Endothelial cell of umbilical vein (primary cell): ENCODE measurements around the gene CHIT1. TPM values are rescaled to one million over a fixed set of nuclear protein-coding genes. Genes with fewer than 3 reads are reported as not detected.

Source experiments
- BruUV-seq: library from RNA; stranded (reverse); fragments of 400-500 nt; replicated peaks from 2 replicates; lab custom pipeline; 2021; lab: Mats Ljungman, UMichigan
- CTCF ChIA-PET: fragments of 300-600, 350-600 bp; sonication (Branson Sonifier 250); formaldehyde crosslinking; loops from one replicate; lab custom pipeline; 2021; ENCODE audit warnings: antibody characterized with exemption, inconsistent platforms; lab: Charles Lee
- POLR2A ChIA-PET: fragments of 300-600, 350-600 bp; sonication (Branson Sonifier 250); formaldehyde crosslinking; loops from one replicate; lab custom pipeline; 2021; ENCODE audit warnings: antibody characterized with exemption, inconsistent platforms; lab: Charles Lee
- DNase-seq: peaks from one replicate; pipeline ENCODE4 v3.0.0-alpha.2; 2011; ENCODE audit warnings: low read depth, low spot score
- FAIRE-seq: peaks from 2 replicates; lab custom pipeline; 2011; peaks lifted over from hg19 to GRCh38; lab: Jason Lieb, UNC
- H2AFZ ChIP-seq: 2 replicates; pipeline ENCODE4 v1.6.0; 2012; ENCODE audit warnings: low read depth, low read length, control low read depth, inconsistent platforms
- H3K27ac ChIP-seq: 2 replicates; pipeline ENCODE4 v1.5.1; 2011; ENCODE audit warnings: low read depth, mild to moderate bottlenecking, control low read depth, low read length, moderate library complexity; ENCODE audit not compliant: insufficient read depth
- H3K27me3 ChIP-seq, 2 experiments: 2 replicates each; pipeline versions ENCODE4 v1.6.0 to v1.6.1; 2011; ENCODE audit warnings: low read length in 2 of 2, mixed read lengths in 1 of 2; ENCODE audit not compliant: control insufficient read depth in 2 of 2, insufficient read depth in 2 of 2
- H3K36me3 ChIP-seq, 2 experiments: 2 replicates in 1 of 2; 3 replicates in 1 of 2; pipeline ENCODE4 v1.5.1; 2011; ENCODE audit warnings: low read length in 2 of 2, mild to moderate bottlenecking in 1 of 2, moderate library complexity in 1 of 2; ENCODE audit not compliant: control insufficient read depth in 2 of 2, insufficient read depth in 2 of 2; ENCODE audit errors: extremely low read depth in 1 of 2
- H3K4me1 ChIP-seq: 3 replicates; pipeline ENCODE4 v1.5.1; 2011; ENCODE audit warnings: mild to moderate bottlenecking, low read length; ENCODE audit not compliant: control insufficient read depth, insufficient read depth; ENCODE audit errors: extremely low read depth
- H3K4me2 ChIP-seq: 2 replicates; pipeline ENCODE4 v1.6.1; 2011; ENCODE audit warnings: low read length, control low read depth, mixed read lengths; ENCODE audit not compliant: insufficient read depth
- H3K4me3 ChIP-seq, 3 experiments: fragments of 200-600 bp in 1 of 3; sonication (generic), shearing (Covaris generic) in 1 of 3; replicated peaks in 1 of 3; 2 replicates each; pipeline ENCODE4 v1.5.1; 2011 to 2016; ENCODE audit warnings: control low read depth in 3 of 3, low read length in 3 of 3, mild to moderate bottlenecking in 2 of 3, inconsistent platforms in 1 of 3, low read depth in 1 of 3, moderate library complexity in 1 of 3; ENCODE audit not compliant: insufficient read depth in 1 of 3
- H3K79me2 ChIP-seq: 2 replicates; pipeline ENCODE4 v1.6.0; 2012; ENCODE audit warnings: low read length, inconsistent platforms; ENCODE audit not compliant: control insufficient read depth, insufficient read depth
- H3K9ac ChIP-seq: replicated peaks from 2 replicates; pipeline ENCODE3; 2011; ENCODE audit warnings: low read length, control low read depth; ENCODE audit not compliant: insufficient read depth; ENCODE audit errors: extremely low read depth
- H3K9me1 ChIP-seq: replicated peaks from 3 replicates; pipeline ENCODE4 v1.6.0; 2011; ENCODE audit warnings: mild to moderate bottlenecking, low read length; ENCODE audit not compliant: control insufficient read depth, insufficient read depth; ENCODE audit errors: extremely low read depth
- H3K9me3 ChIP-seq: replicated peaks from 2 replicates; pipeline ENCODE4 v1.5.1; 2012; ENCODE audit warnings: low read length, inconsistent platforms; ENCODE audit not compliant: control insufficient read depth, insufficient read depth
- H4K20me1 ChIP-seq: replicated peaks from 2 replicates; pipeline ENCODE3; 2011; ENCODE audit warnings: mild to moderate bottlenecking, low read length; ENCODE audit not compliant: control insufficient read depth, insufficient read depth; ENCODE audit errors: extremely low read depth
- EZH2 ChIP-seq: IDR thresholded peaks from 2 replicates; pipeline ENCODE4 v1.6.1; 2012; ENCODE audit warnings: borderline replicate concordance, low read depth, mild to moderate bottlenecking, moderate library complexity, low read length, inconsistent platforms; ENCODE audit not compliant: severe bottlenecking
- FOS ChIP-seq: IDR thresholded peaks from 2 replicates; pipeline ENCODE4 v1.6.1; 2011; ENCODE audit warnings: mild to moderate bottlenecking, low read length, moderate library complexity, borderline replicate concordance; ENCODE audit not compliant: insufficient read depth
- GATA2 ChIP-seq: IDR thresholded peaks from 2 replicates; pipeline ENCODE4 v1.7.0; 2011; ENCODE audit warnings: low read depth, mild to moderate bottlenecking, moderate library complexity, mixed read lengths, low read length; ENCODE audit not compliant: insufficient read length, insufficient read depth
- JUN ChIP-seq: IDR thresholded peaks from 2 replicates; pipeline ENCODE4 v1.6.1; 2011; ENCODE audit warnings: borderline replicate concordance, low read depth; ENCODE audit not compliant: insufficient read length, insufficient read depth
- MYC ChIP-seq: IDR thresholded peaks from one replicate; pipeline ENCODE4 v1.6.1; 2011; ENCODE audit warnings: mild to moderate bottlenecking, low read depth, low read length
- POLR2A ChIP-seq: IDR thresholded peaks from 2 replicates; pipeline ENCODE4 v1.6.1; 2012; ENCODE audit warnings: low read depth, mild to moderate bottlenecking, control low read depth, low read length
- POLR2AphosphoS5 ChIP-seq: IDR thresholded peaks from 2 replicates; pipeline ENCODE4 v1.6.1; 2012; ENCODE audit warnings: low read depth, mild to moderate bottlenecking, control low read depth, low read length, moderate library complexity; ENCODE audit not compliant: insufficient read depth
- dilution Hi-C: fragments of 300-500 bp; cut with MboI; formaldehyde crosslinking; loops from one replicate; pipeline ENCODE4 v1.15.0; 2019; ENCODE audit warnings: low sequenced_read_pairs; ENCODE audit not compliant: extremely low pct_ligation_motif_present
- intact Hi-C: fragments of 100-400 bp; cut with micrococcal nuclease; formaldehyde crosslinking; loops from one replicate; pipeline ENCODE4 v1.10.0; 2022
- polyA plus RNA-seq, 4 experiments: library from polyadenylated mRNA; depleted of rRNA in 3 of 4; stranded (reverse) in 3 of 4; unstranded in 1 of 4; fragments of >200 nt; gene quantifications; 2 replicates each; pipeline versions ENCODE4 v1.2.1 to v1.2.3, GENCODE V29; 2011 to 2012; ENCODE audit warnings: missing spikeins in 1 of 4
- total RNA-seq: library from RNA; stranded (reverse); gene quantifications from 2 replicates; pipeline ENCODE4 v1.2.3, GENCODE V29; 2021
- TF ChIP-seq, protein P1 (sequence below), 2 donors: IDR thresholded peaks; 1 replicate in 1 of 2; 2 replicates in 1 of 2; pipeline ENCODE4 v1.5.1; 2011; ENCODE audit warnings: low read length in 2 of 2, mild to moderate bottlenecking in 2 of 2, moderate library complexity in 2 of 2, control low read depth in 1 of 2, inconsistent platforms in 1 of 2, low read depth in 1 of 2; ENCODE audit not compliant: insufficient read depth in 1 of 2; ENCODE audit errors: extremely low read depth in 1 of 2
- TF ChIP-seq, protein P2 (sequence below): IDR thresholded peaks from 2 replicates; pipeline ENCODE4 v1.6.1; 2011; ENCODE audit not compliant: insufficient read depth, insufficient read length

Gene CHIT1
- total and polyA plus RNA-seq, 2 donors (not counting 3 experiments of a cell fraction or from before 2014, with no cell fraction given) = not detected

DNA sequence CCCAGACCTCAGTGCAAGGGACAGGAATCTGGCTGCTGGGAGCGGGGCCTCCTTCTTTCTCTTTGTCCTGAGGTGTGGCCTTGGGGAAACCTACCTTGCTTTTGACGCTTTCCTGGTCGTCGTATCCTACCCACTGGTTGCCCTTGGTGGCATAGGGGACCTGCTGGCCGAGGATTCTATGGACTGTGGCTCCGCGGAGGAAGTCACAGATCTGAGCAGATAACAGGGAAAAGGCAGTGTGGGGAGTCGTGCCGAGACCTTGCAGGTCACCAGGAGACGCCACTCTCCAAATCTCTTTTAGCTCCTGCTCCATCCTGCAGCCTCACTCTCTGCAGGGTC, 49.8 kb downstream of the CHIT1 start:
- no peak for DNase-seq
- FAIRE-seq = no peak
- BruUV-seq = no TSS peak
- H3K4me1 ChIP-seq = peaks cover 6% of the 10 kb centered on the region
- ChIA-PET POLR2A (no interaction called here), CTCF (interaction anchor here (1.6 to 1.8 kb wide), 2 partner anchors 36 to 57 kb away, joined by 5 to 7 read pairs; no protein-coding TSS in a partner anchor)
- dilution Hi-C loops = no loop called here
- no peak overlapping the region for H3K9ac ChIP-seq
- H3K36me3 ChIP-seq = no peaks in the 10 kb centered on the region
- no peak overlapping the region for H2AFZ ChIP-seq
- no peaks in the 10 kb centered on the region for H3K27me3 ChIP-seq
- no peaks in the 10 kb centered on the region for H4K20me1 ChIP-seq
- no peak overlapping the region for H3K4me3 ChIP-seq
- no peaks in the 10 kb centered on the region for H3K79me2 ChIP-seq
- H3K9me1 ChIP-seq = no peaks in the 10 kb centered on the region
- no peaks in the 10 kb centered on the region for H3K9me3 ChIP-seq
- intact Hi-C loops = no loop called here
- no peak overlapping the region for H3K27ac ChIP-seq
- H3K4me2 ChIP-seq = no peak overlapping the region
- no peak for TF ChIP-seq JUN
- TF ChIP-seq POLR2A = no peak
- no peak for TF ChIP-seq GATA2
- TF ChIP-seq, protein P1, sequence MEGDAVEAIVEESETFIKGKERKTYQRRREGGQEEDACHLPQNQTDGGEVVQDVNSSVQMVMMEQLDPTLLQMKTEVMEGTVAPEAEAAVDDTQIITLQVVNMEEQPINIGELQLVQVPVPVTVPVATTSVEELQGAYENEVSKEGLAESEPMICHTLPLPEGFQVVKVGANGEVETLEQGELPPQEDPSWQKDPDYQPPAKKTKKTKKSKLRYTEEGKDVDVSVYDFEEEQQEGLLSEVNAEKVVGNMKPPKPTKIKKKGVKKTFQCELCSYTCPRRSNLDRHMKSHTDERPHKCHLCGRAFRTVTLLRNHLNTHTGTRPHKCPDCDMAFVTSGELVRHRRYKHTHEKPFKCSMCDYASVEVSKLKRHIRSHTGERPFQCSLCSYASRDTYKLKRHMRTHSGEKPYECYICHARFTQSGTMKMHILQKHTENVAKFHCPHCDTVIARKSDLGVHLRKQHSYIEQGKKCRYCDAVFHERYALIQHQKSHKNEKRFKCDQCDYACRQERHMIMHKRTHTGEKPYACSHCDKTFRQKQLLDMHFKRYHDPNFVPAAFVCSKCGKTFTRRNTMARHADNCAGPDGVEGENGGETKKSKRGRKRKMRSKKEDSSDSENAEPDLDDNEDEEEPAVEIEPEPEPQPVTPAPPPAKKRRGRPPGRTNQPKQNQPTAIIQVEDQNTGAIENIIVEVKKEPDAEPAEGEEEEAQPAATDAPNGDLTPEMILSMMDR (IDR thresholded peaks at IDR 0.05; ENCODE audit: extremely low read depth in 1 of 2, insufficient read depth in 1 of 2, low read depth in 1 of 2, low read length in 2 of 2) = no peak
- no peak for TF ChIP-seq POLR2AphosphoS5
- TF ChIP-seq EZH2 = no peak
- no peak for TF ChIP-seq FOS
- TF ChIP-seq, protein P2, sequence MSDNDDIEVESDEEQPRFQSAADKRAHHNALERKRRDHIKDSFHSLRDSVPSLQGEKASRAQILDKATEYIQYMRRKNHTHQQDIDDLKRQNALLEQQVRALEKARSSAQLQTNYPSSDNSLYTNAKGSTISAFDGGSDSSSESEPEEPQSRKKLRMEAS = no peak
- no peak for TF ChIP-seq MYC
